Measurements from ENCODE around the gene HSFX3.
"Not testable (repeated sequence)": the region's sequence is repeated elsewhere in the genome, so short reads cannot be mapped to it uniquely, and the experiment has no call there.

Gene HSFX3

GRCh38 chrX:149517308-149517707 lies 32.4 kb downstream of the HSFX3 start:
- DNase-seq (ENCODE audit: low read depth, low spot score): no peak

GRCh38 chrX:149516604-149517003 lies 33.1 kb downstream of the HSFX3 start:
- no peak for DNase-seq (ENCODE audit: low read depth, low spot score)

GRCh38 chrX:149515954-149516602 lies 33.6 kb downstream of the HSFX3 start:
- DNase-seq (ENCODE audit: low read depth, low spot score): no peak

- no peak for DNase-seq (ENCODE audit: low read depth, low spot score)
Measured at GRCh38 chrX:149513825-149514428, 35.8 kb downstream of the HSFX3 start.

GRCh38 chrX:149512225-149512885 lies 37.4 kb downstream of the HSFX3 start:
- peak; percentile 94 for DNase-seq (ENCODE audit: low read depth, low spot score)

- peak; percentile 68 for DNase-seq (ENCODE audit: low read depth, low spot score)
Measured at GRCh38 chrX:149511081-149511480, 38.6 kb downstream of the HSFX3 start.

- peak; percentile 41 for DNase-seq (ENCODE audit: low read depth, low spot score)
Measured at GRCh38 chrX:149510386-149510785, 39.3 kb downstream of the HSFX3 start.

- no peak for DNase-seq (ENCODE audit: low read depth, low spot score)
Measured at GRCh38 chrX:149508467-149508866, 41.3 kb downstream of the HSFX3 start.

GRCh38 chrX:149506349-149506748 lies 43.4 kb downstream of the HSFX3 start:
- DNase-seq (ENCODE audit: low read depth, low spot score): no peak

GRCh38 chrX:149505671-149506070 lies 44.1 kb downstream of the HSFX3 start:
- DNase-seq (ENCODE audit: low read depth, low spot score): no peak

- peak; percentile 98 for DNase-seq (ENCODE audit: low read depth, low spot score)
Measured at GRCh38 chrX:149504915-149505651, 44.6 kb downstream of the HSFX3 start, which contains the start of gene IDS. Gene IDS (minus strand): TSS chrX:149505306. CDS start chrX:149505137, 169 bp downstream.

GRCh38 chrX:149504226-149504914 lies 45.4 kb downstream of the HSFX3 start:
- DNase-seq (ENCODE audit: low read depth, low spot score): peak; percentile 62

- DNase-seq (ENCODE audit: low read depth, low spot score): peak; percentile 79
Measured at GRCh38 chrX:149503446-149503845, 46.3 kb downstream of the HSFX3 start.

- not testable (repeated sequence) for DNase-seq (ENCODE audit: low read depth, low spot score)
Measured at GRCh38 chrX:149502923-149503322, 46.8 kb downstream of the HSFX3 start.

GRCh38 chrX:149499766-149500165 lies 50.0 kb downstream of the HSFX3 start:
- no peak for DNase-seq (ENCODE audit: low read depth, low spot score)

- no peak for DNase-seq (ENCODE audit: low read depth, low spot score)
Measured at GRCh38 chrX:149498767-149499166, 51.0 kb downstream of the HSFX3 start.
